Trophoblast cell (in vitro differentiated cells and primary cell): ENCODE data around the gene SMYD3.

Source experiments
- DNase-seq, 2 donors: peaks; one replicate each; pipeline ENCODE4 v3.0.0-alpha.2; 2016
- H2AFZ ChIP-seq: 2 replicates; pipeline ENCODE4 v1.6.1; 2013; ENCODE audit warnings: low read length, moderate library complexity, mild to moderate bottlenecking; ENCODE audit not compliant: insufficient read depth, poor library complexity
- H2AK5ac ChIP-seq: 2 replicates; pipeline ENCODE4 v1.6.1; 2013; ENCODE audit warnings: mild to moderate bottlenecking, low read length
- H2BK120ac ChIP-seq: 2 replicates; pipeline ENCODE4 v1.6.1; 2013; ENCODE audit warnings: low read length, mild to moderate bottlenecking, moderate library complexity; ENCODE audit not compliant: insufficient read depth, poor library complexity
- H2BK12ac ChIP-seq: 2 replicates; pipeline ENCODE4 v1.6.1; 2013; ENCODE audit warnings: mild to moderate bottlenecking, low read length, moderate library complexity
- H2BK5ac ChIP-seq: 2 replicates; pipeline ENCODE4 v1.6.1; 2013; ENCODE audit warnings: low read length, low read depth, moderate library complexity, mild to moderate bottlenecking; ENCODE audit not compliant: poor library complexity
- H3K14ac ChIP-seq: 2 replicates; pipeline ENCODE4 v1.6.1; 2013; ENCODE audit warnings: mild to moderate bottlenecking, low read length
- H3K18ac ChIP-seq: 2 replicates; pipeline ENCODE4 v1.6.1; 2013; ENCODE audit warnings: mild to moderate bottlenecking, low read length
- H3K23ac ChIP-seq: 2 replicates; pipeline ENCODE4 v1.6.1; 2013; ENCODE audit warnings: low read length
- H3K27ac ChIP-seq: 2 replicates; pipeline ENCODE4 v1.5.1; 2013; ENCODE audit warnings: low read depth, mild to moderate bottlenecking, inconsistent platforms, low read length, moderate library complexity
- H3K27me3 ChIP-seq: 2 replicates; pipeline ENCODE4 v1.6.1; 2013; ENCODE audit warnings: inconsistent platforms, mild to moderate bottlenecking, low read length, moderate library complexity; ENCODE audit not compliant: insufficient read depth
- H3K36me3 ChIP-seq, 2 experiments: 1 replicate in 1 of 2; 2 replicates in 1 of 2; pipeline ENCODE4 v1.6.1; 2013; ENCODE audit warnings: low read length in 2 of 2, mild to moderate bottlenecking in 2 of 2, moderate library complexity in 1 of 2; ENCODE audit not compliant: insufficient read depth in 2 of 2, control insufficient read depth in 1 of 2
- H3K4ac ChIP-seq: 2 replicates; pipeline ENCODE4 v1.6.1; 2013; ENCODE audit warnings: low read depth, mild to moderate bottlenecking, low read length, moderate library complexity
- H3K4me1 ChIP-seq, 2 experiments: 1 replicate in 1 of 2; 2 replicates in 1 of 2; pipeline ENCODE4 v1.6.1; 2013; ENCODE audit warnings: low read length in 2 of 2, mild to moderate bottlenecking in 2 of 2, moderate library complexity in 1 of 2; ENCODE audit not compliant: insufficient read depth in 2 of 2, control insufficient read depth in 1 of 2
- H3K4me2 ChIP-seq: 2 replicates; pipeline ENCODE4 v1.6.1; 2013; ENCODE audit warnings: inconsistent platforms, mild to moderate bottlenecking, low read length, moderate library complexity
- H3K4me3 ChIP-seq: 2 replicates; pipeline ENCODE4 v1.5.1; 2013; ENCODE audit warnings: mild to moderate bottlenecking, low read depth, low read length, inconsistent platforms
- H3K79me1 ChIP-seq: one replicate; pipeline ENCODE4 v1.6.1; 2013; ENCODE audit warnings: low read length
- H3K79me2 ChIP-seq: 2 replicates; pipeline ENCODE4 v1.6.1; 2013; ENCODE audit warnings: low read length, mild to moderate bottlenecking; ENCODE audit not compliant: control insufficient read depth, insufficient read depth, poor library complexity
- H3K9ac ChIP-seq: 2 replicates; pipeline ENCODE4 v1.6.1; 2013; ENCODE audit warnings: mild to moderate bottlenecking, low read length
- H3K9me3 ChIP-seq: 2 replicates; pipeline ENCODE4 v1.6.1; 2013; ENCODE audit warnings: low read depth, mild to moderate bottlenecking, control low read depth, inconsistent platforms, low read length; ENCODE audit not compliant: insufficient read depth
- H4K12ac ChIP-seq: 2 replicates; pipeline ENCODE4 v1.6.1; 2013; ENCODE audit warnings: low read depth, mild to moderate bottlenecking, low read length, moderate library complexity
- H4K8ac ChIP-seq: 2 replicates; pipeline ENCODE4 v1.6.1; 2013; ENCODE audit warnings: low read depth, mild to moderate bottlenecking, low read length, moderate library complexity
- H4K91ac ChIP-seq: one replicate; pipeline ENCODE4 v1.6.1; 2013; ENCODE audit warnings: low read depth, mild to moderate bottlenecking, low read length, moderate library complexity
- WGBS: extraction: QIAGEN DNeasy Blood & Tissue Kit; methylation state at CpG from one replicate; pipeline ENCODE4 v1.1.7; 2013; ENCODE audit warnings: missing lambda C conversion rate; ENCODE audit not compliant: insufficient read length, insufficient coverage; ENCODE audit errors: extremely low coverage; 5-methylcytosine and 5-hydroxymethylcytosine counted together

Gene SMYD3

DNA sequence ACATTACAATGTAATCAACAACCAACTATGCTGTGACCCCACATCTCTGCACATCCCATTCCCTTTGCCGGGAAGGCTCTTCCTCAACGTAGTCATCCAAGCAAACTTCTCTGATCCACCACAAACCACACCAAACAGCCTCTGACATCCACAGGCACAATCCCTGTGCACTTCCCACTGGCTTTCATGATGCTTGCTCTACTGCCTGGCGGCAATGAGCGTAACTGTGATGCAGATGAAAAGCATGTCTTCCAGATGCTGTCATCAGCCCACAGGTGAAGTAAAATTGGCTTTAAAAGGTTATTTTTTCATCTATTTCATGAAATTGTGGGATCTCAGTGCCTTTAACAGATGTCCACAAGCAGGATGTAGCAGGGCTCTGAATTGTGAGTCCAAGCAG lies 635.2 kb downstream of the SMYD3 start:
- H3K79me2 ChIP-seq: no peaks in the 10 kb centered on the region
- H3K14ac ChIP-seq: no peak overlapping the region
- peaks cover 2% of the 10 kb centered on the region for H3K79me1 ChIP-seq
- H2AK5ac ChIP-seq: no peak overlapping the region
- WGBS: no CpG with 5 or more reads among the region's 4 CpGs
- peaks cover 0 to 2% of the 10 kb centered on the region in 2 experiments for H3K36me3 ChIP-seq
- no peaks in the 10 kb centered on the region for H3K27me3 ChIP-seq
- no peak overlapping the region for H2BK5ac ChIP-seq
- H4K8ac ChIP-seq: no peak overlapping the region
- no peak overlapping the region for H4K91ac ChIP-seq
- H4K12ac ChIP-seq: no peak overlapping the region
- H3K9ac ChIP-seq: no peak overlapping the region
- H3K23ac ChIP-seq: no peak overlapping the region
- no peak overlapping the region for H3K4ac ChIP-seq
- H3K27ac ChIP-seq: no peak overlapping the region
- no peak overlapping the region for H3K18ac ChIP-seq
- no peak overlapping the region for H2AFZ ChIP-seq
- peak; percentile 30 to 49 for DNase-seq
- H2BK120ac ChIP-seq: no peak overlapping the region
- H2BK12ac ChIP-seq: no peak overlapping the region
- H3K4me2 ChIP-seq: no peak overlapping the region
- peaks cover 9 to 14% of the 10 kb centered on the region in 2 experiments for H3K4me1 ChIP-seq
- no peak overlapping the region for H3K4me3 ChIP-seq
- H3K9me3 ChIP-seq: peaks cover 2% of the 10 kb centered on the region

DNA sequence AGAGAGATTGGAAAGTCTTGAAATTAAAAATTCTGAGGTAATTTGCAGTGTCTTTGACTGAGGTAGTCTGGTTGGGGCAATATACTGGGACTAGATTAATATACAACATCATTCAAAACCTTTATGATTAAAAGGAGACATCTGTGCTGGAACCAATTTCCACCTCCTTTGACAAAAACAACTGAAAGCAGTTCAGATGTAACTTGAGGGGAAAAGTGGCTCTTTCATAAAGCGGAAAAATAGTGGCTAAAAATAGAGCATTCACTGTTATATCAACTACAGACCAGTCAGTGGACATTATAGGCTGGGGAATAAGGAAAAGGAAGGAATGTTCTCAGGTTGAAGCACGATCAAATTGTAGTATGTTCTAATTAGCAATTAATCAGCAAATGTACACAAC lies 635.9 kb downstream of the SMYD3 start:
- Histone ChIP-seq H3K9me3 (peaks cover 2% of the 10 kb centered on the region), H3K23ac (no peak overlapping the region), H2AFZ (no peak overlapping the region), H3K18ac (no peak overlapping the region), H3K4me1 (peaks cover 9 to 12% of the 10 kb centered on the region in 2 experiments), H4K8ac (no peak overlapping the region), H3K36me3 (peaks cover 0 to 2% of the 10 kb centered on the region in 2 experiments), H3K4ac (no peak overlapping the region), H2BK5ac (no peak overlapping the region), H3K14ac (no peak overlapping the region), H3K79me2 (no peaks in the 10 kb centered on the region), H3K79me1 (peaks cover 2% of the 10 kb centered on the region), H4K91ac (no peak overlapping the region), H3K27me3 (no peaks in the 10 kb centered on the region), H3K4me2 (no peak overlapping the region), H3K9ac (no peak overlapping the region), H3K4me3 (no peak overlapping the region), H2BK120ac (no peak overlapping the region), H2AK5ac (no peak overlapping the region), H4K12ac (no peak overlapping the region), H3K27ac (no peak overlapping the region), H2BK12ac (no peak overlapping the region)
- DNase-seq: no peak
- WGBS: no CpG with 5 or more reads among the region's 2 CpGs

DNA sequence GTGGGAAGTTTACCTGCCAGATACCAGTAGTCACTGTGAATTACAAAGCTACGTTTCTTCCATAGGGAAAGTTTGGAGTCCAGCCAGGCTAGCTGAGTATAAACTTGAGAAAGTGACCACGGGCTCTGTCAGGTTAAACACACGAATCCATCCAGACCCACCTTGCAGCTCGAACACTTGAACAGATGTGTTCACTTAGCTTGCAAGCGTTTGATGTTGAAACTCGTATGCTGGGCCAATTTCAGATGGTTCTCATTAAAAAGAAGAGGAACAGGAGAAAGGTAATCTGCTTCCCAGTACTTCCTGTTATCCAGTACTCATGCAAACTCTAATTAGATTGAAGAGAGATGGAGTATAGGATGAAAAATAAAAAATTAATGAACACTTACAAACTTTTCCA lies 636.4 kb downstream of the SMYD3 start:
- Histone ChIP-seq H3K9me3 (peaks cover 2% of the 10 kb centered on the region), H3K4me3 (no peak overlapping the region), H4K12ac (no peak overlapping the region), H2BK5ac (no peak overlapping the region), H2BK12ac (no peak overlapping the region), H3K14ac (no peak overlapping the region), H4K91ac (no peak overlapping the region), H2AFZ (no peak overlapping the region), H3K27ac (no peak overlapping the region), H3K23ac (no peak overlapping the region), H3K4me1 (peaks cover 9 to 12% of the 10 kb centered on the region in 2 experiments), H3K79me2 (no peaks in the 10 kb centered on the region), H4K8ac (no peak overlapping the region), H2AK5ac (no peak overlapping the region), H2BK120ac (no peak overlapping the region), H3K79me1 (peaks cover 2% of the 10 kb centered on the region), H3K4me2 (no peak overlapping the region), H3K9ac (no peak overlapping the region), H3K36me3 (peaks cover 0 to 2% of the 10 kb centered on the region in 2 experiments), H3K18ac (no peak overlapping the region), H3K4ac (no peak overlapping the region), H3K27me3 (no peaks in the 10 kb centered on the region)
- DNase-seq: no peak
- WGBS: no CpG with 5 or more reads among the region's 6 CpGs

DNA sequence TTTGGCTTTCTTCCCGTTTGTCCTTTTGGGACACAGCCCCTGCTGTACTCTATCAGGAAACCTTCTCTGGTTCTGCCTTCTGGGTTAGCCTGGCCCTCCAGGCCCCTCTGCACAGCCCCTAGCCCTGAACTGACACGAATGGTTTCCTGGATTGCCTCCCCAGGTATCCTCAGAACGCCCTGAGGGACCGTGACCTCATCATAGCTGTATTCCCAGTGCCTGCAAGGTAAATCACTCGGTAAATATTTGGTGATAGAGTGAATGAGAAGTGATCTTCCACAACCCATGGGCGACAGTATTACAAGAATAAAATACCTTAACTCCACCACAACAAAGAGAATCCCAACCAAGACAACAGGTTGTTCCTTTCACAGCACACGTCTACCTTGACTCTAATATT lies 637.2 kb downstream of the SMYD3 start:
- Histone ChIP-seq H3K4me3 (no peak overlapping the region), H3K18ac (peak overlapping the region; percentile 15), H3K79me1 (peaks cover 2% of the 10 kb centered on the region), H4K8ac (no peak overlapping the region), H3K36me3 (peaks cover 0 to 2% of the 10 kb centered on the region in 2 experiments), H3K27me3 (no peaks in the 10 kb centered on the region), H4K12ac (no peak overlapping the region), H3K79me2 (no peaks in the 10 kb centered on the region), H3K4me1 (peaks cover 7% of the 10 kb centered on the region in 2 experiments), H2AK5ac (no peak overlapping the region), H3K14ac (no peak overlapping the region), H2BK120ac (no peak overlapping the region), H3K23ac (no peak overlapping the region), H3K9ac (no peak overlapping the region), H3K4ac (no peak overlapping the region), H3K4me2 (no peak overlapping the region), H2BK12ac (no peak overlapping the region), H4K91ac (no peak overlapping the region), H2BK5ac (no peak overlapping the region), H3K27ac (no peak overlapping the region), H3K9me3 (peaks cover 2% of the 10 kb centered on the region), H2AFZ (no peak overlapping the region)
- peak; percentile 89 to 93 for DNase-seq
- no CpG with 5 or more reads among the region's 7 CpGs for WGBS
